GM19043 (cell line): ENCODE measurements around the gene NAV2.

Experiments used
- ATAC-seq: cut with Tn5 transposase; IDR thresholded peaks from one replicate; pipeline ENCODE4 v1.9.1; 2021; ENCODE audit warnings: low read depth; ENCODE audit not compliant: unreplicated experiment

NAV2 gene

DNA sequence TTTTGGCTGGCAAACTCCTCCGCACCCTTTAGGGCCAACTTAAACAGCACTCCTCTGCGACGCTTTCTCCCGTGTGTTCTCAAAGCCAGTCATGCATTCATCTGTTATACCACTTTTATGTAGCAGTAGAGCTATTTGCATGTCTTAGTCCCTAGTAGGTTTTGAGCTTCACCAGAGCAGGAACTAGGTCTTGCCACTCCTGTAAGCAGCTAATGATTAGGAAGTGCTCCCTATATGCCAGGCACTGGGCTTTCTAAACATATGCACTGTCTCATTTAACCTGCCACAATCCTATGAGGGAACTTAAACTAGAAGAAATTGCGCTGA, 266.8 kb downstream of the NAV2 start:
- ATAC-seq, result peak; percentile 68

DNA sequence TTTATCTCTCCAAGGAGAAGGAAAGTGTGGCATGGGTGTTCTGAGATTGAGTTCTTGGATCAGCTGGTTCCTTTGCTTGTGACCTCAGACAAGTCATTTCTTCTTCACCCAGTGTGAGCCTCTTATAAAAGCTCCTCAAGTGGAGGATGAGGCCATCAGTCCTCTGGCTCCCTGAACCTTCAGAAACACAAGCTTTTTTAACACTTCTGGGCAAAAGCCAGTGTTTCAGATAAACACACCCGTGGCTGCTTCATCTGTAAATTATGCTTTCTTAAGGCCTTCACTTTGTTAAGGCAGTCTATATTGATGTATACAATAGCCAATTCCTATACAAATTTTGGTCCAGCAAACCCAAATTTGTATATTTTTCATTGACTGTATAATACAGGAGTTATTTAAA, 267.8 kb downstream of the NAV2 start:
- ATAC-seq, result no peak

DNA sequence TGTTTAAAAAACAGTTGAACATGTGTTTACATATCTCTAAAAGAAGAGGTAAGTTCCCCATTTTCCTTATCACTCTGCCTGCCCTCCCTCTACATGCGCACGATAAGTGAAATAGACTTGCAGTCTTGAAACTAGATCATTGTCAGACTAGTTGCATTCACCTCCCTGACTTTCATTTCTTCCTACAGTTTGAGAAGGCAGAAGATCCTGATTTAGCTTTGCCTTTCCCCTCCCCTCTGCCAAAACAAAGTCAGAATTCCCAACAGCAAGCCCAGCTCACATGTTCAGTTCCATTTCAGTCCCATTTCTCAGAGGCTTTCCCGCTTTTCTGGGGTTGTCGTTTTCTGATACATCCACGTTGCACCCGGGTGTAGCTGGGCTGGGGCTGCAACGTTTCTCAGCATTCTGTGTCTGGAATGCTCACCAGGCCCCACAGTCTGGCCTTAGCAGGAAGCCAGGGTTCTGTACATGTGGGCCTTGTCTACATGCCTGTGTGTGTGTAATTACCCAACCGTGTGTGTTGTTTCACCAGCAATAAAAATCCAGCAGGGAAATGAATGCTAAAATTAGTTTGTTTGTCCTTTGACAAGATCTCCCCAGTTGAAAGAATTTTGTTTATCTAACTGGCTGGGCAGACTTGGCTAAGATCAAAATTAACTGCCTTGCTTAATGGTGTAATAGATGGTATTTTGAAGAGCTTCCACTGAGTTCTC, 268.5 kb downstream of the NAV2 start:
- no peak for ATAC-seq

DNA sequence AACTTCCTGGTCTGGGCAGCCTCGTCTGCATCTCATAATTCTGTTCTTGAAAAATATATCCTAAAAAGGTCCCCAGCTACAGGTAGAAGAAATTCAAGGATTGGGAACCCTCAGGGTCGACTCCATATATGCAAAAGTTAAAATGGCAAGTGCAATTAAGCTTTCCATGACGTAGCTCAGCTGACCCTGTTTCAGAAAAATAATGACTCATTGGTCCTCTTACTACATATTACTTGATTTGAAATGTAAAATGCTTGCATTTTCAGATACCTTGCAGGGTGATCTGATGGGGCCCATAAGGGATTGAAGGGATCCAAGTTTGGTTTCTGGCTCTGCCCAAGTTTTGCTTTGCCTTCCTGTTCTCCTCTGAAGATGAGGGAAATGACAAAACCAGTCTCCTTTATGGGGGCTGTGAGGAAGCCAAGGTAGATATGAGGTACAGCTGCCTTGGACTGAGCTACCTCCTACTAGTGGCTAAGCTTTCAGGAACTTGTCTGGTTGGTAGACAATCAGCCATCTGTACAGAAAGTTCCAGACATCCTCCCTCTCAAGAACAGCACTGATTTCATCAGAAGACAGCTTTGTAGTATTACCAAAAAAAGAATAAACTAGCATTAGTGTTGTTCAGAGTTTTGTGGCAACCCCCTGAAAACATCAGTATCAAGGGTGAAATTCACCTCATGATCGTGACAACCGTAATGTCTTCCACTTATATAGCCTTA, 270.3 kb downstream of the NAV2 start:
- ATAC-seq, result no peak

DNA sequence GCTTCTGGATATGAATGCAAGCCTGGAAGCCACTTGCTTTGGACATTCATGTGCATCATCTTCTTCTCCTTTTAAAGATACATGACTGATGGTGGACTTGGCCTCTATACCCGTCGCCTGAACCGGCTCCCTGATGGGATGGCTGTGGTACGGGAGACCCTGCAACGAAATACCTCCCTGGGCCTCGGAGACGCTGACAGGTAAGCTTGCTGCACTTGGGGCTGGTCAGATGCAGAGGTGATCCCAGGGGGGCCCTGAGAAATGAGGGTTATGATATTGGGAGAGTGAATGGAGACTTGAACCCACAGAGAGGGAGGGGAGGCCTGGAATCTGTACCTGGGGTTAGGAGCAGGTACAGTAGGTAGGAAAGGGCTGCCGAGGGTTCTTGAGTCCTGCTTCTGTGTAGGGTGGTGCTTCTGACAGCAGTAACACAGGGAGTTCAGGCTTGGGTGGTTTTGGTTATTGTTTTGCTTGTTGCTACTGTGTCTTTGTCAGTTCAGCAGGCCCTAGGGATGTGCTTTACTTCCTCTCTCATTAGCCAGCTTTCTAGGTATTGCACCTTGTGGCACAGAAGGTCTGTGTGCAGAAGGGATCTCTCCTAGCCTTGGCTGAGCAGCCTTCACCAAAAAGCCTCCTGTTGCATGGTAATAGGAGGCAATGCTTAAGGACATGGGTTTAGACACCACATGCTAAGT, 271.6 kb downstream of the NAV2 start:
- ATAC-seq, result no peak

DNA sequence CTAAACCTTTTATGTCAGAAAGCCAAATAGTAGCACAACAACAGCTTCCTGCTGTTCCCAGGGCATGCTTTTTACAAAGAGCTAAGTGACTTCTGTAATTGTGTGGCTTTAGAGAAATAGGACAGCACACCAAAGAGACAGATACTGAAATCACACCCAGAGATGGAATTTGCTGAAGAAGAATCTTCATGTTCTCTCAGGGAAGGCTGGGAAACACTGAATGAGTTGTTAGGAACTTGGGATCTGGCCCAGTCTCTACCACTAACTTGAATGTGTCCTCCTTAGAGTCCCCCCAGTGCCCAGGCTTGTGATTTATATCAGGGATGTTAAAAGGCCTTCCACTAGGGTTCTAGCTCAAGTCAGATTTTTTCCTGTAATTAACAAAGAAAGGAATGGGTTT, 272.5 kb downstream of the NAV2 start:
- ATAC-seq, result no peak

DNA sequence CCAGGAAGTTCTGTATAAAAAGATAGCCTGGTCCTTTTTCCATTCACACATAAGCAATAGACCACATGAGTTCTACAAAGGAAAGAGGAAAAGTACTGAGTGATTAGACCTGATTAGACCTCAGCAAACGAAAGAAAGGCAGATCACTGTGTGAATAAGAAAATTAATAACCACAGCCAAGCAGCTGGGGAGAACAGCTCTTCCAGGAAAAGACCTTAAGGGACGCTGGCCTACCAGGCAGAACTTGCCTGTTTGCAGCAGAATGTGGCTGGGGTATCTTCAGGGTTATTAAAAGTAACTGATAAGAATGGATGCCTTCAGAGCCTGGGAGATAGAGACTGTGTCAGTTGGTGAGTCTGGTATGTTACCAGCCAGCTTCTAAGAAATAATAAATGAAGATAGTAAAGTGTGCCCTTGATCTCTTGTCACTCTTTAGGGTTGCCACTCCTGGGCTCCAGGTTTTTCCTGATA, 274.7 kb downstream of the NAV2 start:
- ATAC-seq, result no peak

DNA sequence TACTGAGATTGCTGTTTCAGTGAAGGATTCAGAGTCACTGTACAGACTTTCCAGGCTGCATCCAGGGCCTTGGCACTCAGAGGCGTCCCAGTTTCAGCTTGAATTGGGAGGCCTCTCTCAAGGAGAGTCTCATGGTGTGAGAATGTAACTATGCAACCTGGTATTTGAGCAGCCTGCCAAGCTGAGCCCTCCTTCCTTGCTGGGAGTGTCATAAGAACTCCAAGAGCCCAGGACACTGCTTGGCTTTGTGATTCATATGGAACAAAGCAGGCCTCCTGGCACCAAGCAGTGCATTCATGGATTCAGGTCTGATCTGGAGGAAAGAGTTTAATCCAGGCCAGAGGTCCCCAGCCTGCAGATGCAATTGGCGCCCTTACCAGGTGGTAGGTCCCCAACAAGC, 276.0 kb downstream of the NAV2 start:
- ATAC-seq, result no peak

DNA sequence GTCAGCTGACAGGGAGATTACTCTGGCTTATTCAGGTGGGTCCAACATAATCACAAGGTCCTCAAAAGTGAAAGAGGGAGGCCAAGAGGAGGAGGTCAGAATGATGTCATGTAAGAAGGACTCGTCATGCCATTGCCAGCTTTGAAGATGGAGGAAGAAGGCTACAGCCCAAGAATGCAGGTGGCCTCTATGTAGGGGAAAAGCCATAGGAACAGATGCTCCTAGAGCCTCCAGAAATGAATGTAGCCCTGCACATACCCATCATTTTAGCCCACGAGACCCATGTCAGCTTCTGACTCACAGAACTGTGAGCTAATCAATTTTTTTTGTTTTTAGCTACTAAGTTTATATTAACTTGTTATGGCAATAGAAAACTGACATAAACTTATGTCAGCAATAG, 276.6 kb downstream of the NAV2 start:
- ATAC-seq, result no peak

DNA sequence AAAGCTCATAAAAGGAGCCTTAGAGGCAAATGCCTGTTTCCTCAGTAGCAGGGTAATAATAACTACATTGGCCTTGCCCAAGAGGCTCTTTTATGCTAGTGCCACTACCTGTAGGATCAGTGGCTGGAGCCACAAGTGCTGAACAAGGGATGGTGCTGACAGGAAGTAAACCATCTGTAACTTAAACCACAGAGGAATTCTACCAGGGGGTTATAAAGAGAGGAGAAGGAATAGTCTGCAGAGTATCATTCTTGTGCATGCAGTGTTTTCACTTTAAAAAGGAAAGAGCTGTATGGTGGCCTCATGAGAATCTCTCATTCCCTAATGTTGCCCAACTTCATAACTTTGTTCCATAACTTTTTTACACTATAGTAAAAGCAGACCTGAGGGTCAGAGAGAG, 279.5 kb downstream of the NAV2 start:
- no peak for ATAC-seq

DNA sequence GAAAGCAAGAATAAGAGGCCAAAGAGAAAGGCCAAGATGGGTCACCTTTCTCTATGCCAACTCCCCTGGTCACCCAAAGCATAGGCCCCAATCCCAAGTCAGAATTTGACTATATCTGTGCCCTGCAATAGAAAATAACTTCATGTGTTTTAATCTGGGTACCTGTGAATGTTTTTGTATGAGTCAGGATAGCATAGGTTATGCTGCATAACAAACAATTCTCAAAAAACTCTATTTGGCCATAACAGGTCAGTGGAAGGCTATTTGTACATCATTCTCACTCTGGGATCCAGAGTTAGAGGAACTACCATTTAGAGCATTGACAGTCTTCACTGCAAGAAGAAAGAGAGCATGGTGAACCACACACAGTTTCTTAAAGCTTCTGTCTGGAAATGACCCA, 280.4 kb downstream of the NAV2 start:
- ATAC-seq, result no peak

DNA sequence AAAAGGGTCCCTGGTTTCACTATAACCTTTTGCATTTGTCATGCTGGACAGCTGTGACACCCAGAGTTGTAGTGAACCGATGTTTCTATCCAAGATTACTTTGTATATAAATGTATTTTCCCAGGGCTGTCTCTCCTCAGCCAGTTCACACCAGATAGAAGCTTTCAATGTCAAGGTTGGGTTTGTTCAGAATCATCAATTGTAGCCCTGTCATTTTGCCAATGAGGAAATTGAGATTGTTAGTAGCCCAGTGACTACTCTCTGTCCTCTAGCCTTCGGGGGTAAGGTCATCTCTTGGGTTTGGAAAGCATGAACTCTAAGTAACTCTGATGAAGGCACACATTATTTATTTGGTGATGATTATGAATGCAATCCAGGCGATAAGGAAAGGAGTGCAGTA, 282.0 kb downstream of the NAV2 start:
- no peak for ATAC-seq

DNA sequence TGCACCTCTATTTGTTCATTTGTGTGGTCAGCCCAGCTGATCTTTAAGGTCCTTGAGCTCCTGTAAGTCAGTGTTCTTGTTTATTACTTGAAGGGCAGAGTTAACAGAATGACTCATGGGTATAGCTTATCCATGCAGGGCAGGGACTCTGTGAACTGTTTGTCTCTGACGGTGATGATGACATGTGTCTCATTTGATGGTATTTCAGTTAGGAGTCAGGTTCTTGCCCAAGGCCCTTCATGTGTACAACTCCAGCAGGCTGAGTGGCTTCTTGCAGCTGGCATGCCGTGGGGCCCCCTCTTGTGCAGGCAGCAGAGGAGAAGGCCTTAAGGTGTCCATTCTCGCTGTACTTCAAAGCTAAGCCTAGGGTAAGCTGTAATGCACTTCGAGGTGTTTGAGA, 282.5 kb downstream of the NAV2 start:
- ATAC-seq, result no peak

DNA sequence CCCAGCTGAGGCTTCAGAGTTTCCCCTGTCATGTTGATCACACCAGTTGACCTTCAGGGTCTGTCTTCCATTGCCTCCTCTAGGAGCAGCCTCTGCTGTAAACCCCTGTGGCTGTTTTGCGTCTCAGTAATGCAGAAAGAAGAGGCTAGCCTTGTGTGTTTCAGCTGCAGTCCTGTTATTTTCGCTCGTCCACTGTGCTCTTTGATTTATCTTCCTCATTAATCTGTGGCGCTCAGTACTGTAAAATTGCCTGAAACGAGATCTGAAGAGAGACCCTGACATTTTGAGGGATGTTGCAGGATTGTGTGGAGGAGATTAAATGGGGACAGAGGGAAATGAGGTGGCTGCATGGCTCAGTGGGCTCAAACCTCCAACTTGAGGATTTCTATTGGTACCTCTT, 283.9 kb downstream of the NAV2 start:
- no peak for ATAC-seq

DNA sequence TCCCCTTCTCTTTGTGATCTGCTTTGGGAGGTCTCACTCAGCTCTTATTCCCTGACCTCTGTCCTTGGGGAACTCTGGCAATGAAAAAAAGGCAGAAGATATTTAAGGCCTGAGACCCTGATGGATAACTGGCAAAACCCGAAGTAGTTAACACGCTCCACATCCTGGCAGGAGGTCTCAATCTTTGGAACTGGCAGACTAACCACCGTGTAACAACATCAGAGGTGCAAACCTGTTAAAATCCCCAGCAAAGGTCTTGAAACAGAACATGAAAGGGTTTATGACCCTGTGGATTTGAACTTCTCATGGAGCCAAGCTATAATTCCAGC, 287.3 kb downstream of the NAV2 start:
- no peak for ATAC-seq

DNA sequence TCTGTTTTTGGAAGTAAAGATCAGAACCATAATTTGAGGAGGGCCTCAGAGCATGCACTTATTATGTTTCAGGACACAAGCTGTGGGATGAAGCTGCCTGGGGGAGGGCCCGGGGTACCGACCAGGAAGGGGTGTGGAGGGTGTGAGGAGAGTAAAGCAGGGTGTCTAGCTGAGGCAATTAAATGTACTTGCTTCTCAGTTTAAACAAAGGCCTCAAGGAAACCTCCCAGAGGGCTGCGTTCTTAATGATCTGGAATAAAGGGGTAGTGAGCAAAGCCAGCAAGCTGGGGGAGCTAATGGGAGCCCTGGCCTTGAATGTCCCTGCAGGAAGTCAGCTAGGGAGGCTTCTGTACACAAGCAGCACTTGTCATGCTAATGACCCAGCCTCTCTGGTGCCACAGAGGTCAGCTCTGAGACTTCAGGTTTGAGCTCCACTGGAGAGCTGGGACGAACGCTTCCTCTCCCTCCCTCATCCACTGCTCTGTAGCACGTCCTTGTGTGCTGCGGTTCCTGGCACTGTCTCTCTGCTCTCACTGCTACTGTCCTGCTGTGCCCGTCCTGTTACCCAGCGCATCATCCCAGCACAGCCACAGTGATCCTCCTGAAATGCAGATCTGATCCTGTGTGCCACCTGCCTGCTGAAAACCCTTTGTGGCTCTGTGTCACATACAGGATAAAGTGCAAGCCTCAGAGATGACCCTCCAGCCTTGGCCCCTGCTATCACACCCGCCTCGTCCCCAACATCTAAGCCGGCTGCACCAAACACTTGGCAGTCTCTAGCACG, 287.9 kb downstream of the NAV2 start:
- ATAC-seq, result no peak

DNA sequence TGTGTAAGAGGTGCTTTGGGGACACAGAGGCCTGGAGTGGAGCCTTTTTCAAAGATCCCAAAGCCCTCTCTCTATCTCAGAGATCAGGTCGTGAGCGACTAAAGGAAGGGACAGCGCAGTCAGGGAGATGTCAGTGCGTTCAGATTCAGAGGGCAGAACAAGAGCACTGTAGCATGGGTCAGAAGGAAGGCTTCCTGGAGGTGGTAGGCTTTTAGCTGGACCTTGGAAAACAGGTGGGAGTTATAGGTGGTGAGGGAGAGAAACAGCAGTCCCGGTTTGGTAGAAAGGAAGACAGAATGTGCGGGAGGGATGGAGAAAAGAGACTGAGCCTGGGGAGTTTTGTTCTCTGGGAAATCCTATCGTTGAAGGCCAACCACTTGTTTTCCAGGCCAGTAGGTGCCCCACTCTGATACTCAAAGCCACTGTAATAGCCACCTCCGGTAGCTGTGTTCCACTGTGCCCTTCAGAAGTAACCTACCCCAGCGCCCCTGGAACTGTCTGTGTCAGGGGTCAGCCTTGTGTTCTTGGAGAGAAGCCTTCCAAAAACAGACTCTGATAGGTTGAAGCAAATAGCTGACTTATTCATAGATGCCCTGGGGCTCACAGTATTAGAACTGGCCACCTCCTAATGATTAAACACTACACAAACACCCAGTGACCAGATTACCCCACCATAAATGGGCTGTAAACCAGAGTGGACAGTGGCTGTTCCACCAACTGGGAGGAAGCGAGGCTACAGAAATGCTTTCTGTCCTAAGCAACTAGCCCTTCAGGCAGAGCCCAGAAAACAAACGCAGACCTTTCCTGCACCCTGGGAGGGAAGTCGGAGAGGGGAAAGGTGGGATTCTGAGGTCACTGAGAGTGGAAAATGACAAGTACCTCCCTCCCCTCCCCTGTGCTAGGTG, 289.9 kb downstream of the NAV2 start:
- ATAC-seq, result no peak

DNA sequence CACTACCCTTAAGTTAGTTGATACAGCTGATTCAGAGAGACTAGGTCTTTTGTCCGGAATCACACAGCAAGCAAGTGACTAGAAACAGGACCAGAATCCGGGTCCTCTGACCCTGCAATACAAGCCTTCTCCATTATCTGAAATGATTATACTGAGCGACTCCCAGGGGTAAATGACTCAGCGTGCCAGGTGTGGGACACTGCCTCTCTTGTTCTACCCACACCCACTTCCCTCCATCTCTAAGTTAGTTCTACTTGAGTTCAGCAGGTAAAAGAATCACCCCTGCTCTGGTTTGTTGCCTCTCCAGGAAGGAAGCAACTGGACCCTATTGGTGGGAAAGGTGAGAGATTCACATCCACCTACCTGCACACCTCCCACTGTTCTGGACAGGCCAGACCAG, 290.7 kb downstream of the NAV2 start:
- no peak for ATAC-seq

DNA sequence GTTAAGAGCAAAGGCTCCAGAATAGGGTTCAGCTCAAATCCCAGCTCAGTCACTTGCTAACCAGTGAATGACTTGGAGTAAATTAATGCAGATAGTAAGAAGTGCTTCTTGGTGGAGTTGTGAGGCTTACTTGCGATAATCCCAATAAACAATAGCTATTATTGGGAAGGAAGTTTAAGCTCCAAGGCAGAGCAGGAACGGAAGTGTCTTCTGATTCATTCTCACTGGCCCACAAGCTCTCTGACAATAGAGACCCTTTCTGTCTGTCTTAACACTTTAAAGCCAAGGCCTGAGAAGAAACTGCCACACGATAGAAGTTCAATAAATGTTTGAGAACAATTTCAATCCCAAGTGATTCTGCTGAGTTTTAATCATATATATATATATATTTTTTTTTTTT, 292.2 kb downstream of the NAV2 start:
- no peak for ATAC-seq

DNA sequence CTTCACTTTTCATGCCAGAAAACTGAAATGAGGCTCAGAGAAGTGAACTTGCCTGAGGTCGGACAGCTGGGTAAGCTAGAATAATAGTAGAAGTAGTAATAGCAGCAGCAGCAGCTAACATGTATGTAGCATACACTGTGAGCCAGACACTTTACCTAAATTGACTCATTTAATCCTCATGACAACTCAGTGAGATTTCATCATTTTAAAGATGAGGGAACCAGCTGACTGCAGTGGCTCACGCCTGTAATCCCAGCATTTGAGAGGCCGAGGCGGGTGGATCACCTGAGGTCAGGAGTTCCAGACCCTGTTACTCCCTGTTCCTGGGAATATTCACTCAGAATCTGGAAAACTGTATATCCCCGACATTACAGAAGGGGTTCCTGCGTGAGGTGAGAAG, 293.1 kb downstream of the NAV2 start:
- no peak for ATAC-seq
